A549 (cell line): Measurements from ENCODE around the gene NGEF.

Experiments
- BHLHE40 ChIP-seq: IDR thresholded peaks from 2 replicates; pipeline ENCODE4 v1.6.1; 2012; ENCODE audit warnings: low read depth, low read length, inconsistent platforms
- CTCF ChIP-seq: fragments of >200 bp; sonication (Bioruptor Twin); formaldehyde crosslinking; IDR thresholded peaks from 3 replicates; pipeline ENCODE4 v1.5.1; 2016
- ELK1 ChIP-seq: fragments of 150-350 bp; IDR thresholded peaks from 2 replicates; pipeline ENCODE4 v1.6.1; 2014; ENCODE audit warnings: low read depth, mild to moderate bottlenecking, low read length
- MAFK ChIP-seq: fragments of 450-650 bp; IDR thresholded peaks from 2 replicates; pipeline ENCODE4 v1.6.1; 2014; ENCODE audit not compliant: partially characterized antibody
- PHF8 ChIP-seq: fragments of 200-600 bp; sonication (generic); IDR thresholded peaks from 2 replicates; pipeline ENCODE4 v1.6.1; 2016; ENCODE audit warnings: low read depth, mild to moderate bottlenecking, antibody characterized with exemption, moderate library complexity, borderline replicate concordance
- POLR2A ChIP-seq: IDR thresholded peaks from 2 replicates; pipeline ENCODE4 v1.6.1; 2012; ENCODE audit warnings: mild to moderate bottlenecking, low read length
- POLR2AphosphoS2 ChIP-seq: conservative IDR thresholded peaks from 2 replicates; pipeline ENCODE4 v1.6.1; 2012; ENCODE audit warnings: low read length, improper control_type of control experiment, inconsistent platforms
- RNF2 ChIP-seq: fragments of 200-600 bp; sonication (generic); IDR thresholded peaks from 2 replicates; pipeline ENCODE4 v1.6.1; 2016; ENCODE audit warnings: low read depth, mild to moderate bottlenecking, antibody characterized with exemption, moderate library complexity, borderline replicate concordance
- ZSCAN20 ChIP-seq: fragments of 250-450 bp; sonication (Bioruptor Pico); IDR thresholded peaks from 2 replicates; pipeline ENCODE4 v1.8.0; 2022; ENCODE audit warnings: mild to moderate bottlenecking, moderate library complexity
- TF ChIP-seq, protein P1 (sequence below): fragments of 200-600 bp; sonication (generic); IDR thresholded peaks from 2 replicates; pipeline ENCODE4 v1.6.1; 2016; ENCODE audit warnings: antibody characterized with exemption, mild to moderate bottlenecking, moderate library complexity

DNA sequence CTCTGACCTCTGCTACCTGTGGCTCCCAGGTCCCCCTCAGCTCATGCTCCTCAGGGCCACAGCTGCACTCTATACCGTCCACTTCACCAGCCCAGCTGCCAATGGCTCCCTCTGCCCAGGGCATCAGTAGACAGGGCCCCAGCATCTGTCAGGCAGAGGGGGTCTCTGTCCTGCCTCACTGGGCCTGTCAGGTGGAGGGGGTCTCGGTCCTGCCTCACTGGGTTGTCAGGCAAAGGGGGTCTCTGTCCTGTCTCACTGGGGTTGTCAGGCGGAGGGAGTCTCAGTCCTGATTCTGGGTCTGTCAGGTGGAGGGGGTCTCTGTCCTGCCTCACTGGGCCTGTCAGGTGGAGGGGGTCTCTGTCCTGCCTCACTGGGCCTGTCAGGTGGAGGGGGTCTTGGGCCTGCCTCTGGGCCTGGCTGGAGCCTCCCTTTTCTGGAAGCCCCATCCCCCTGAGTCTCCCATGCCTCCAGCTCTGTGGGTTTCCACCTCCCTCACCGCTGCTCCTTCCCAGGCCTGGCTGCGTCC, 123.1 kb downstream of the NGEF start:
- TF ChIP-seq CTCF = no peak
- no peak for TF ChIP-seq BHLHE40
- no peak for TF ChIP-seq PHF8
- no peak for TF ChIP-seq MAFK
- TF ChIP-seq, protein P1, sequence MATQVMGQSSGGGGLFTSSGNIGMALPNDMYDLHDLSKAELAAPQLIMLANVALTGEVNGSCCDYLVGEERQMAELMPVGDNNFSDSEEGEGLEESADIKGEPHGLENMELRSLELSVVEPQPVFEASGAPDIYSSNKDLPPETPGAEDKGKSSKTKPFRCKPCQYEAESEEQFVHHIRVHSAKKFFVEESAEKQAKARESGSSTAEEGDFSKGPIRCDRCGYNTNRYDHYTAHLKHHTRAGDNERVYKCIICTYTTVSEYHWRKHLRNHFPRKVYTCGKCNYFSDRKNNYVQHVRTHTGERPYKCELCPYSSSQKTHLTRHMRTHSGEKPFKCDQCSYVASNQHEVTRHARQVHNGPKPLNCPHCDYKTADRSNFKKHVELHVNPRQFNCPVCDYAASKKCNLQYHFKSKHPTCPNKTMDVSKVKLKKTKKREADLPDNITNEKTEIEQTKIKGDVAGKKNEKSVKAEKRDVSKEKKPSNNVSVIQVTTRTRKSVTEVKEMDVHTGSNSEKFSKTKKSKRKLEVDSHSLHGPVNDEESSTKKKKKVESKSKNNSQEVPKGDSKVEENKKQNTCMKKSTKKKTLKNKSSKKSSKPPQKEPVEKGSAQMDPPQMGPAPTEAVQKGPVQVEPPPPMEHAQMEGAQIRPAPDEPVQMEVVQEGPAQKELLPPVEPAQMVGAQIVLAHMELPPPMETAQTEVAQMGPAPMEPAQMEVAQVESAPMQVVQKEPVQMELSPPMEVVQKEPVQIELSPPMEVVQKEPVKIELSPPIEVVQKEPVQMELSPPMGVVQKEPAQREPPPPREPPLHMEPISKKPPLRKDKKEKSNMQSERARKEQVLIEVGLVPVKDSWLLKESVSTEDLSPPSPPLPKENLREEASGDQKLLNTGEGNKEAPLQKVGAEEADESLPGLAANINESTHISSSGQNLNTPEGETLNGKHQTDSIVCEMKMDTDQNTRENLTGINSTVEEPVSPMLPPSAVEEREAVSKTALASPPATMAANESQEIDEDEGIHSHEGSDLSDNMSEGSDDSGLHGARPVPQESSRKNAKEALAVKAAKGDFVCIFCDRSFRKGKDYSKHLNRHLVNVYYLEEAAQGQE = no peak
- TF ChIP-seq POLR2AphosphoS2 = no peak
- no peak for TF ChIP-seq RNF2
- no peak for TF ChIP-seq ELK1
- no peak for TF ChIP-seq POLR2A
- TF ChIP-seq ZSCAN20 (CRISPR knock-in tag) = no peak
